ENCODE measurements around the gene FLT1.

DNA sequence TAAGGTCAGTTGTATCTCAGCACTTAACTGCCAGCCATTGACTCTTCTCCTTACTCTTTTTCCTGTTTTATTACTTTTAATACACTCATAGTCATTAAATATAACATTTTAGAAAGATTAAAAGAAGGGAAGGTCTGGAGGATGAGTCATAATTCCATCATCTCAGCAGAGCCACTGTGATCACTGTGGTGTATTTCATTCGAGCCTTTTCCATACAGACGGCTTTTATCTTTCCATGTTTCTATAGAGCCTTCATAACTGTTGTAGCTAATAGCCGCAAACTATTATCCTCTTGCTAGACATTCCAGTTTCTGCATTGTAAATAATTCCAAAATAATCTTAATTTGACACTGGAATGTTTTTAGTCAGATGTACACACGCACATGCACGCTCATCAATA lies 4.7 kb upstream of the FLT1 start:
- TF ChIP-seq, protein P1, sequence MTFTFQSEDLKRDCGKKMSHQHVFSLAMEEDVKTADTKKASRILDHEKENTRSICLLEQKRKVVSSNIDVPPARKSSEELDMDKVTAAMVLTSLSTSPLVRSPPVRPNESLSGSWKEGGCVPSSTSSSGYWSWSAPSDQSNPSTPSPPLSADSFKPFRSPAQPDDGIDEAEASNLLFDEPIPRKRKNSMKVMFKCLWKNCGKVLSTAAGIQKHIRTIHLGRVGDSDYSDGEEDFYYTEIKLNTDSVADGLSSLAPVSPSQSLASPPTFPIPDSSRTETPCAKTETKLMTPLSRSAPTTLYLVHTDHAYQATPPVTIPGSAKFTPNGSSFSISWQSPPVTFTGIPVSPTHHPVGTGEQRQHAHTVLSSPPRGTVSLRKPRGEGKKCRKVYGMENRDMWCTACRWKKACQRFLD (tag by site-specific recombination; IDR thresholded peaks at IDR 0.05) = no peak
- TF ChIP-seq, protein P2, sequence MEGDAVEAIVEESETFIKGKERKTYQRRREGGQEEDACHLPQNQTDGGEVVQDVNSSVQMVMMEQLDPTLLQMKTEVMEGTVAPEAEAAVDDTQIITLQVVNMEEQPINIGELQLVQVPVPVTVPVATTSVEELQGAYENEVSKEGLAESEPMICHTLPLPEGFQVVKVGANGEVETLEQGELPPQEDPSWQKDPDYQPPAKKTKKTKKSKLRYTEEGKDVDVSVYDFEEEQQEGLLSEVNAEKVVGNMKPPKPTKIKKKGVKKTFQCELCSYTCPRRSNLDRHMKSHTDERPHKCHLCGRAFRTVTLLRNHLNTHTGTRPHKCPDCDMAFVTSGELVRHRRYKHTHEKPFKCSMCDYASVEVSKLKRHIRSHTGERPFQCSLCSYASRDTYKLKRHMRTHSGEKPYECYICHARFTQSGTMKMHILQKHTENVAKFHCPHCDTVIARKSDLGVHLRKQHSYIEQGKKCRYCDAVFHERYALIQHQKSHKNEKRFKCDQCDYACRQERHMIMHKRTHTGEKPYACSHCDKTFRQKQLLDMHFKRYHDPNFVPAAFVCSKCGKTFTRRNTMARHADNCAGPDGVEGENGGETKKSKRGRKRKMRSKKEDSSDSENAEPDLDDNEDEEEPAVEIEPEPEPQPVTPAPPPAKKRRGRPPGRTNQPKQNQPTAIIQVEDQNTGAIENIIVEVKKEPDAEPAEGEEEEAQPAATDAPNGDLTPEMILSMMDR (tag by site-specific recombination; IDR thresholded peaks at IDR 0.05) = no peak
- TF ChIP-seq ZNF10 (tag by site-specific recombination; IDR thresholded peaks at IDR 0.05) (no peak), ZNF248 (tag by site-specific recombination; IDR thresholded peaks at IDR 0.05) (no peak), ZNF664 (tag by site-specific recombination; IDR thresholded peaks at IDR 0.05) (no peak)
- TF ChIP-seq, protein P3, sequence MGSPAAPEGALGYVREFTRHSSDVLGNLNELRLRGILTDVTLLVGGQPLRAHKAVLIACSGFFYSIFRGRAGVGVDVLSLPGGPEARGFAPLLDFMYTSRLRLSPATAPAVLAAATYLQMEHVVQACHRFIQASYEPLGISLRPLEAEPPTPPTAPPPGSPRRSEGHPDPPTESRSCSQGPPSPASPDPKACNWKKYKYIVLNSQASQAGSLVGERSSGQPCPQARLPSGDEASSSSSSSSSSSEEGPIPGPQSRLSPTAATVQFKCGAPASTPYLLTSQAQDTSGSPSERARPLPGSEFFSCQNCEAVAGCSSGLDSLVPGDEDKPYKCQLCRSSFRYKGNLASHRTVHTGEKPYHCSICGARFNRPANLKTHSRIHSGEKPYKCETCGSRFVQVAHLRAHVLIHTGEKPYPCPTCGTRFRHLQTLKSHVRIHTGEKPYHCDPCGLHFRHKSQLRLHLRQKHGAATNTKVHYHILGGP (tag by site-specific recombination; IDR thresholded peaks at IDR 0.05) = no peak
